NOMO-1 (cell line): ENCODE measurements around the gene CAND1.
"Not testable (repeated sequence)": the region's sequence is repeated elsewhere in the genome, so short reads cannot be mapped to it uniquely, and the experiment has no call there.

Experiments used
- DNase-seq, 2 experiments: peaks; one replicate each; lab custom pipeline; 2025; ENCODE audit not compliant: unreplicated experiment in 2 of 2; lab: John Stamatoyannopoulos, UW

The CAND1 gene

GRCh38 chr12:67338426-67338825 lies 69.3 kb downstream of the CAND1 start:
- no peak for DNase-seq

- DNase-seq, result no peak
These were observed 70.4 kb downstream of the CAND1 start for GRCh38 chr12:67339530-67339929.

GRCh38 chr12:67341086-67341485 lies 71.9 kb downstream of the CAND1 start:
- DNase-seq, result not testable (repeated sequence)

GRCh38 chr12:67344979-67345710 lies 76.0 kb downstream of the CAND1 start:
- no peak for DNase-seq

- DNase-seq, result no peak
These were observed 79.5 kb downstream of the CAND1 start for GRCh38 chr12:67348683-67349082.

- DNase-seq, result no peak
These were observed 83.5 kb downstream of the CAND1 start for GRCh38 chr12:67352682-67353081.

GRCh38 chr12:67354322-67354721 lies 85.2 kb downstream of the CAND1 start:
- DNase-seq, result no peak

GRCh38 chr12:67354966-67355365 lies 85.8 kb downstream of the CAND1 start:
- no peak for DNase-seq

- DNase-seq, result peak in 1 of 2 experiments; percentile 35
These were observed 86.5 kb downstream of the CAND1 start for GRCh38 chr12:67355428-67356379.

- no peak for DNase-seq
These were observed 87.2 kb downstream of the CAND1 start for GRCh38 chr12:67356380-67356774.

- no peak for DNase-seq
These were observed 88.4 kb downstream of the CAND1 start for GRCh38 chr12:67357376-67358125.

- peak; percentile 61 to 71 for DNase-seq
These were observed 89.7 kb downstream of the CAND1 start for GRCh38 chr12:67358781-67359338.

- no peak for DNase-seq
These were observed 93.4 kb downstream of the CAND1 start for GRCh38 chr12:67362526-67362925.

- DNase-seq, result no peak
These were observed 95.1 kb downstream of the CAND1 start for GRCh38 chr12:67364228-67364627.

GRCh38 chr12:67365131-67365530 lies 96.0 kb downstream of the CAND1 start:
- no peak for DNase-seq

GRCh38 chr12:67367843-67368242 lies 98.7 kb downstream of the CAND1 start:
- no peak for DNase-seq
